HG03439 (cell line): ENCODE measurements around the gene BBS1.
"Not testable (repeated sequence)": the region's sequence is repeated elsewhere in the genome, so short reads cannot be mapped to it uniquely, and the experiment has no call there.

Experiments used
- ATAC-seq: cut with Tn5 transposase; IDR thresholded peaks from one replicate; pipeline ENCODE4 v1.9.1; 2021; ENCODE audit warnings: mild to moderate bottlenecking, moderate library complexity; ENCODE audit not compliant: unreplicated experiment

The BBS1 gene

GRCh38 chr11:66569076-66569475 is 58.6 kb downstream of the BBS1 start:
- ATAC-seq = no peak

GRCh38 chr11:66570079-66570849 is 59.8 kb downstream of the BBS1 start:
- no peak for ATAC-seq

GRCh38 chr11:66570850-66571180 is 60.4 kb downstream of the BBS1 start:
- no peak for ATAC-seq

- no peak for ATAC-seq
These were observed 68.7 kb downstream of the BBS1 start for GRCh38 chr11:66579017-66579606.

- no peak for ATAC-seq
These were observed 70.4 kb downstream of the BBS1 start for GRCh38 chr11:66580803-66581202.

GRCh38 chr11:66581261-66581660 is 70.8 kb downstream of the BBS1 start:
- no peak for ATAC-seq

- not testable (repeated sequence) for ATAC-seq
These were observed 72.2 kb downstream of the BBS1 start for GRCh38 chr11:66582565-66583147.
